Measurements from ENCODE around the gene ACBD6.

ACBD6 gene

GRCh38 chr1:180278194-180278515, 224.2 kb downstream of the ACBD6 start:
- Histone ChIP-seq H3K36me3 (peaks cover 3 to 37% (median 25%) of the 10 kb centered on the region in 3 donors), H3K4me1 (no peaks in the 10 kb centered on the region), H3K27me3 (no peaks in the 10 kb centered on the region), H3K9me3 (no peaks in the 10 kb centered on the region), H3K4me3 (no peak overlapping the region), H3K27ac (no peak overlapping the region)
- DNase-seq: no peak
- TF ChIP-seq CTCF (IDR thresholded peaks at IDR 0.05): no peak
- intact Hi-C loops (cut with DNase I; ENCODE audit: low total_unique reads): no loop called here

GRCh38 chr1:180277476-180278193, 224.7 kb downstream of the ACBD6 start:
- no peak overlapping the region for H3K27ac ChIP-seq
- intact Hi-C loops (cut with DNase I; ENCODE audit: low total_unique reads): no loop called here
- no peaks in the 10 kb centered on the region for H3K27me3 ChIP-seq
- H3K4me1 ChIP-seq: no peaks in the 10 kb centered on the region
- H3K36me3 ChIP-seq: peaks cover 3 to 37% (median 25%) of the 10 kb centered on the region in 3 donors
- no peaks in the 10 kb centered on the region for H3K9me3 ChIP-seq
- no peak for DNase-seq
- TF ChIP-seq CTCF (IDR thresholded peaks at IDR 0.05): no peak
- no peak overlapping the region for H3K4me3 ChIP-seq

DNA sequence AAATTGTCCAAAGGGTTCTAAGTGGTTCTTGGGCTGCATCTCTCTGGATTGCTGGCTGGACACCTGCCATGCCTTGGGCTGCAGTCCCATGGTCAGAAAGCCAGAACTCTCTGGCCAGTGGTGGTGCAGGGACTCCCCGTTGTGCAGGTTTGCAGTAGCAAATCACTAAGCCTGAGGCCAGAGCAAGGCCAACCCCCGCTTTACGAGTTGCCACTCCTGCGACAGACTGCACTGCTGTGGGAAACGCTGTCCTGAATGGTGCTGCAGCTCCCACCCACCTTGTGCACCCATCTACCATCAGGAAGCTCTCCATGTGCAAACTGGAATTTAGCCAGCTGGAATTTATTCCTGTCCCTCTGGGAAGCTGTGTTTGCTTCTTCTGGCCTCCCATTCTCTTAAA, 226.7 kb downstream of the ACBD6 start:
- H3K36me3 ChIP-seq: peaks cover 3 to 33% (median 18%) of the 10 kb centered on the region in 3 donors
- no peaks in the 10 kb centered on the region for H3K4me1 ChIP-seq
- DNase-seq: no peak
- H3K27ac ChIP-seq: no peak overlapping the region
- no peaks in the 10 kb centered on the region for H3K9me3 ChIP-seq
- TF ChIP-seq CTCF (IDR thresholded peaks at IDR 0.05): no peak
- intact Hi-C loops (cut with DNase I; ENCODE audit: low total_unique reads): no loop called here
- H3K27me3 ChIP-seq: no peaks in the 10 kb centered on the region
- H3K4me3 ChIP-seq: no peak overlapping the region

- Histone ChIP-seq H3K27me3 (no peaks in the 10 kb centered on the region), H3K9me3 (no peaks in the 10 kb centered on the region), H3K4me3 (no peak overlapping the region), H3K36me3 (peaks cover 3 to 19% (median 14%) of the 10 kb centered on the region in 3 donors), H3K27ac (no peak overlapping the region), H3K4me1 (no peaks in the 10 kb centered on the region)
- no peak for TF ChIP-seq CTCF (IDR thresholded peaks at IDR 0.05)
- intact Hi-C loops (cut with DNase I; ENCODE audit: low total_unique reads): no loop called here
- DNase-seq: no peak
These were observed 228.2 kb downstream of the ACBD6 start for GRCh38 chr1:180274221-180274620.

DNA sequence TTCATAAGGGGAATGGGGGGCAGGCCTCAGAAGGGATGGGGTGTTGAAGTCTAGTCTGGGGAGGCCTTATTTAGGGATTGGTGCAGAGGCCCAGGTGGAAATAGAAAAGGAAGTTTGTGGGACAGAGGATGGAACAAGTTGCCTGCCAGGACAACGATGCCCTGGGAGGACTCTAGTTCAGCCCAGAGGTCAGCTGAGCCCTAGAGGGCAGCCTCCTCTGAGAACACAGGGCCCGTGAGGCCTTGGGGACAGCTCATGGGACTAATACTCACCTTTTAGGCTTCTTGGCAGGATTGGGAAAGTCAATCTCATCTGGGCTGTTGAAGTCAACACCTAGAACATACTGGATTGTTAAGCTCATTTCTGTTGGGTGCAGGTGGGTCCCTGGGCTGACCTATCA, 229.3 kb downstream of the ACBD6 start:
- Histone ChIP-seq H3K9me3 (no peaks in the 10 kb centered on the region), H3K36me3 (peaks cover 3 to 19% (median 14%) of the 10 kb centered on the region in 3 donors), H3K27ac (no peak overlapping the region), H3K4me3 (no peak overlapping the region), H3K27me3 (no peaks in the 10 kb centered on the region), H3K4me1 (no peaks in the 10 kb centered on the region)
- intact Hi-C loops (cut with DNase I; ENCODE audit: low total_unique reads): no loop called here
- no peak for DNase-seq
- TF ChIP-seq CTCF (IDR thresholded peaks at IDR 0.05): no peak

GRCh38 chr1:180272395-180272794, 230.0 kb downstream of the ACBD6 start:
- Histone ChIP-seq H3K9me3 (no peaks in the 10 kb centered on the region), H3K4me1 (no peaks in the 10 kb centered on the region), H3K4me3 (no peak overlapping the region), H3K36me3 (peaks cover 3 to 19% (median 14%) of the 10 kb centered on the region in 3 donors), H3K27me3 (no peaks in the 10 kb centered on the region), H3K27ac (no peak overlapping the region)
- DNase-seq: no peak
- intact Hi-C loops (cut with DNase I; ENCODE audit: low total_unique reads): no loop called here
- TF ChIP-seq CTCF (IDR thresholded peaks at IDR 0.05): no peak
